Right lobe of liver (tissue), 4 donors: ENCODE measurements around the gene TP53I11.

Experiments used
- POLR2A ChIP-seq: fragments of 450-650 bp; IDR thresholded peaks from one replicate; pipeline ENCODE4 v1.6.1; 2017; ENCODE audit warnings: antibody characterized with exemption, mild to moderate bottlenecking
- TF ChIP-seq, protein P1 (sequence below), 4 donors: fragments of 200-600 bp in 3 of 4; fragments of 450-650 bp in 1 of 4; IDR thresholded peaks; one replicate each; pipeline versions ENCODE4 v1.5.1 to v1.8.0; 2016 to 2022; ENCODE audit warnings: antibody characterized with exemption in 4 of 4, mild to moderate bottlenecking in 2 of 4
- donor health status: DM: no; HTN: no; CAD: no.
- donor health status: DM: no; HTN: no; CAD: no.
- donor health status: DM: no; HTN: yes; CAD: no.

DNA sequence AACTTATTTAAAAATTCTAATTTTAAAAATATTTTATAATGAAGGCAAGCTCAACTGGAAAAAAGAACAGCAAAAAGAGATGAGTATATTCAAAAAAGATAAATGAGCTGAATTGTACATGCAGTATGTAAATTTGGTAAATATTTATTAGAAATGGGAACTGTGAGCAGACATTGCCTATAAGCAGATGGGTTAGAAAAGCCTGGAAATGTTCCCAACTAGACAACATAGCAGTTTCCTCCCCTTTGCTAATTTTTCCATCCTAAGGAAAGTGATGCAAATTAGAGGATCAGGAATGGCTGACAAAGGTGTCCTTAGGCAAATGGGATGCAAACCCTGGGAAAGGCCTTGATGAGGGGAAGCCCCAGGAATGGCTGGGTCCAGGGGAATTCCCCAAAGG, 37.2 kb downstream of the TP53I11 start:
- TF ChIP-seq, protein P1, sequence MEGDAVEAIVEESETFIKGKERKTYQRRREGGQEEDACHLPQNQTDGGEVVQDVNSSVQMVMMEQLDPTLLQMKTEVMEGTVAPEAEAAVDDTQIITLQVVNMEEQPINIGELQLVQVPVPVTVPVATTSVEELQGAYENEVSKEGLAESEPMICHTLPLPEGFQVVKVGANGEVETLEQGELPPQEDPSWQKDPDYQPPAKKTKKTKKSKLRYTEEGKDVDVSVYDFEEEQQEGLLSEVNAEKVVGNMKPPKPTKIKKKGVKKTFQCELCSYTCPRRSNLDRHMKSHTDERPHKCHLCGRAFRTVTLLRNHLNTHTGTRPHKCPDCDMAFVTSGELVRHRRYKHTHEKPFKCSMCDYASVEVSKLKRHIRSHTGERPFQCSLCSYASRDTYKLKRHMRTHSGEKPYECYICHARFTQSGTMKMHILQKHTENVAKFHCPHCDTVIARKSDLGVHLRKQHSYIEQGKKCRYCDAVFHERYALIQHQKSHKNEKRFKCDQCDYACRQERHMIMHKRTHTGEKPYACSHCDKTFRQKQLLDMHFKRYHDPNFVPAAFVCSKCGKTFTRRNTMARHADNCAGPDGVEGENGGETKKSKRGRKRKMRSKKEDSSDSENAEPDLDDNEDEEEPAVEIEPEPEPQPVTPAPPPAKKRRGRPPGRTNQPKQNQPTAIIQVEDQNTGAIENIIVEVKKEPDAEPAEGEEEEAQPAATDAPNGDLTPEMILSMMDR (IDR thresholded peaks at IDR 0.05) = no peak
- TF ChIP-seq POLR2A = no peak
